Mesenchymal stem cell (in vitro differentiated cells and primary cell): ENCODE data around the gene F2RL3.

Source experiments
- DNase-seq: peaks from one replicate; pipeline ENCODE4 v3.0.0-alpha.2; 2013
- H2AFZ ChIP-seq: one replicate; pipeline ENCODE4 v1.6.1; 2013; ENCODE audit warnings: low read depth, mild to moderate bottlenecking, control low read depth, inconsistent platforms, low read length, moderate library complexity
- H2AK5ac ChIP-seq: 2 replicates; pipeline ENCODE4 v1.6.1; 2013; ENCODE audit warnings: low read length, moderate library complexity, mild to moderate bottlenecking, inconsistent platforms; ENCODE audit not compliant: severe bottlenecking
- H2BK120ac ChIP-seq: one replicate; pipeline ENCODE4 v1.6.1; 2013; ENCODE audit warnings: low read depth, mild to moderate bottlenecking, inconsistent platforms, low read length, moderate library complexity
- H2BK12ac ChIP-seq, 2 experiments: one replicate each; pipeline ENCODE4 v1.6.1; 2013; ENCODE audit warnings: inconsistent platforms in 2 of 2, low read length in 2 of 2, mild to moderate bottlenecking in 2 of 2, moderate library complexity in 2 of 2, control low read depth in 1 of 2
- H2BK15ac ChIP-seq: one replicate; pipeline ENCODE4 v1.6.1; 2013; ENCODE audit warnings: mild to moderate bottlenecking, low read depth, inconsistent platforms; ENCODE audit not compliant: poor library complexity, severe bottlenecking
- H2BK5ac ChIP-seq: 2 replicates; pipeline ENCODE4 v1.6.1; 2013; ENCODE audit warnings: low read depth, mild to moderate bottlenecking, low read length, control low read depth, inconsistent platforms; ENCODE audit not compliant: poor library complexity, severe bottlenecking
- H3K14ac ChIP-seq, 2 experiments: one replicate each; pipeline ENCODE4 v1.6.1; 2013; ENCODE audit warnings: inconsistent platforms in 2 of 2, low read length in 2 of 2, control low read depth in 1 of 2, mild to moderate bottlenecking in 1 of 2, moderate library complexity in 1 of 2
- H3K18ac ChIP-seq, 2 experiments: one replicate each; pipeline ENCODE4 v1.6.1; 2013; ENCODE audit warnings: inconsistent platforms in 2 of 2, low read length in 2 of 2, control low read depth in 1 of 2, low read depth in 1 of 2, mild to moderate bottlenecking in 1 of 2
- H3K23ac ChIP-seq, 2 experiments: one replicate each; pipeline ENCODE4 v1.6.1; 2013; ENCODE audit warnings: inconsistent platforms in 2 of 2, low read length in 2 of 2, mild to moderate bottlenecking in 2 of 2, moderate library complexity in 2 of 2, control low read depth in 1 of 2
- H3K27ac ChIP-seq: 2 replicates; pipeline ENCODE4 v1.5.1; 2013; ENCODE audit warnings: mild to moderate bottlenecking, moderate library complexity, low read length, control low read depth, inconsistent platforms; ENCODE audit not compliant: poor library complexity, severe bottlenecking
- H3K27me3 ChIP-seq, 2 experiments: 2 replicates each; pipeline versions ENCODE4 v1.6.1 to v1.7.0; 2013; ENCODE audit warnings: low read length in 2 of 2, mild to moderate bottlenecking in 2 of 2, moderate library complexity in 2 of 2, control low read depth in 1 of 2, inconsistent platforms in 1 of 2; ENCODE audit not compliant: control insufficient read depth in 1 of 2, insufficient read depth in 1 of 2
- H3K36me3 ChIP-seq, 2 experiments: 2 replicates each; pipeline versions ENCODE4 v1.6.1 to v1.7.0; 2013; ENCODE audit warnings: low read length in 2 of 2, control low read depth in 1 of 2, inconsistent platforms in 1 of 2, low read depth in 1 of 2, mild to moderate bottlenecking in 1 of 2; ENCODE audit not compliant: insufficient read depth in 2 of 2, control insufficient read depth in 1 of 2
- H3K4ac ChIP-seq, 2 experiments: one replicate each; pipeline ENCODE4 v1.6.1; 2013; ENCODE audit warnings: inconsistent platforms in 2 of 2, low read length in 2 of 2, mild to moderate bottlenecking in 2 of 2, moderate library complexity in 2 of 2, control low read depth in 1 of 2, low read depth in 1 of 2
- H3K4me1 ChIP-seq: 2 replicates; pipeline ENCODE4 v1.6.1; 2013; ENCODE audit warnings: low read depth, low read length, control low read depth; ENCODE audit not compliant: control insufficient read depth, insufficient read depth
- H3K4me2 ChIP-seq: 2 replicates; pipeline ENCODE4 v1.6.1; 2013; ENCODE audit warnings: low read length, mild to moderate bottlenecking, inconsistent platforms; ENCODE audit not compliant: poor library complexity, severe bottlenecking
- H3K4me3 ChIP-seq, 2 experiments: 2 replicates each; pipeline versions ENCODE4 v1.5.1 to v1.7.0; 2013; ENCODE audit warnings: low read length in 2 of 2, mild to moderate bottlenecking in 2 of 2, control low read depth in 1 of 2, low read depth in 1 of 2; ENCODE audit not compliant: insufficient read depth in 1 of 2
- H3K79me1 ChIP-seq: replicated peaks from 2 replicates; pipeline ENCODE4 v1.6.1; 2013; ENCODE audit warnings: mild to moderate bottlenecking, control low read depth, low read length, inconsistent platforms; ENCODE audit not compliant: poor library complexity, severe bottlenecking
- H3K9ac ChIP-seq: 2 replicates; pipeline ENCODE4 v1.7.0; 2013; ENCODE audit warnings: mild to moderate bottlenecking, low read length, moderate library complexity
- H3K9me3 ChIP-seq: 2 replicates; pipeline ENCODE4 v1.7.0; 2013; ENCODE audit warnings: mild to moderate bottlenecking, low read length; ENCODE audit not compliant: control insufficient read depth
- H4K8ac ChIP-seq: one replicate; pipeline ENCODE4 v1.6.1; 2013; ENCODE audit warnings: inconsistent platforms, mild to moderate bottlenecking, low read length, moderate library complexity
- H4K91ac ChIP-seq: one replicate; pipeline ENCODE4 v1.6.1; 2013; ENCODE audit warnings: mild to moderate bottlenecking, low read length, inconsistent platforms
- WGBS: methylation state at CpG from one replicate; pipeline ENCODE4 v1.1.7; 2013; ENCODE audit warnings: mixed read lengths; 5-methylcytosine and 5-hydroxymethylcytosine counted together

The F2RL3 gene

DNA sequence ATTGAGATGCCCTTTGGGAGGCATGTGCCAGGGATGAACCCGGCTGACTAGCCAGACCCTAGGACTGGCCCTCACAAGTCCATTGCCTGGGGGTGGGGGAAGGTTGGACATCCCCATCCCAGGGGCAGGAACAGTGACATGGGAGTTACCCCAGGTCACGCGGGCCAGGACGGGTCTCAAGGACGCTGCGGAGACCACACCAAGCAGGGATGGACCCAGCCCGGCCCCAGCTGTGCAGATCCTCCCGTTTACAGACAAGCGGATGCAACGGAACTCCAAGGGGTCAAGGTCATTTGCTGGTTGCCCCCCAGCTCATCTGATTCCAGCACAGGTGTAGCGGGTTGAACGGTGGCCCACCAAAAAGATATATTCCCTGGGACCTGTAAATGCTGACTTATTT, 20.0 kb downstream of the F2RL3 start:
- Histone ChIP-seq H3K4me3 (no peak overlapping the region), H2BK12ac (no peak overlapping the region), H3K4me1 (peaks cover 2% of the 10 kb centered on the region), H2BK5ac (no peak overlapping the region), H3K9ac (no peak overlapping the region), H4K8ac (no peak overlapping the region), H3K4me2 (no peak overlapping the region), H3K27me3 (peaks cover 6 to 10% of the 10 kb centered on the region in 2 experiments), H2AK5ac (no peak overlapping the region), H3K4ac (no peak overlapping the region), H2BK120ac (no peak overlapping the region), H3K23ac (no peak overlapping the region), H2AFZ (no peak overlapping the region), H3K9me3 (peaks cover 18% of the 10 kb centered on the region), H3K79me1 (no peaks in the 10 kb centered on the region), H3K27ac (no peak overlapping the region), H4K91ac (peak overlapping the region; percentile 61), H3K18ac (no peak overlapping the region), H2BK15ac (no peak overlapping the region), H3K36me3 (no peaks in the 10 kb centered on the region), H3K14ac (no peak overlapping the region)
- no peak for DNase-seq
- WGBS = 78% methylated on average over 12 of the region's 12 CpGs

DNA sequence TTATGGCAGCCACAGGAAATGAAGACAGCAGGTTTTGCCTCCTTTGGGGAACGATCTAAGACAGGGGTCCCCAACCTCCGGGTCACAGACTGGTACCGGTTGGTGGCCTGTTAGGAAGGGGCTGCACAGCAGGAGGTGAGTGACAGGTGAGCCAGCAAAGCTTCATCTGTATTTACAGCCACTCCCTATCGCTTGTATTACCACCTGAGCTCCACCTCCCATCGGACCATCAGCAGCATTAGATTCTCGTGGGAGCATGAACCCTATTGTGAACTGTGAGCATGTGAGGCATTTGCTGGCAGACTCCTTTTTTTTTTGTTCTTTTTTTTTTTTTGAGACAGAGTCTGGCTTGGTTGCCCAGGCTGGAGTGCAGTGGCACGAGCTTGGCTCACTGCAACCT, 22.2 kb downstream of the F2RL3 start:
- Histone ChIP-seq H3K4ac (no peak overlapping the region), H2AFZ (no peak overlapping the region), H3K23ac (no peak overlapping the region), H3K4me3 (no peak overlapping the region), H3K14ac (no peak overlapping the region), H2AK5ac (no peak overlapping the region), H2BK120ac (no peak overlapping the region), H4K91ac (no peak overlapping the region), H3K27ac (no peak overlapping the region), H2BK12ac (no peak overlapping the region), H3K79me1 (no peaks in the 10 kb centered on the region), H3K9me3 (peaks cover 28% of the 10 kb centered on the region), H2BK15ac (no peak overlapping the region), H3K9ac (no peak overlapping the region), H4K8ac (no peak overlapping the region), H3K36me3 (no peaks in the 10 kb centered on the region), H3K4me2 (no peak overlapping the region), H2BK5ac (no peak overlapping the region), H3K4me1 (peaks cover 2% of the 10 kb centered on the region), H3K27me3 (peaks cover 0 to 4% of the 10 kb centered on the region in 2 experiments), H3K18ac (no peak overlapping the region)
- no peak for DNase-seq
- 81% methylated on average over 6 of the region's 7 CpGs for WGBS

DNA sequence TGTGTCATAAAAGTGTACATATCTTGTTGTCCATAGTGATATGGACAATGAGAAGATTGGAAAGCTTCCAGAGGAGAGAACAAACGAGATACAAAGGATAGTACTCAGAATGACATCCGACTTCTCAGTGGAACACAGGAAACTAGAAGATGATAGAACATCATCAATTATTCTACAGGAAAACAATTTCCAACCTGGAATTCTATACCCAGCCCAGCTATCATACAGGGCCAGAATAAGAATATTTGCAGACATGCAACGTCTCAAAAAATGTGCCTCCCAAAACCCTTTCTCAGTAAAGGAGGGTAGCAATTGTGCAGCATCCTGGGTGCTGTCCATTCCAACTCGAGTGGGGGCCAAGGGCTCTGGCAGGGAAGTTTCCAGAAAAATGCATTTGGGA, 24.0 kb downstream of the F2RL3 start:
- no peak overlapping the region for H2AFZ ChIP-seq
- H3K18ac ChIP-seq = no peak overlapping the region
- H3K27ac ChIP-seq = no peak overlapping the region
- no peak overlapping the region for H3K23ac ChIP-seq
- H2AK5ac ChIP-seq = no peak overlapping the region
- H3K4me2 ChIP-seq = no peak overlapping the region
- H3K36me3 ChIP-seq = no peaks in the 10 kb centered on the region
- WGBS = 57% methylated on average over 4 of the region's 4 CpGs
- H3K4me1 ChIP-seq = peaks cover 2% of the 10 kb centered on the region
- H3K4me3 ChIP-seq = no peak overlapping the region
- no peak overlapping the region for H2BK12ac ChIP-seq
- DNase-seq = no peak
- no peaks in the 10 kb centered on the region for H3K79me1 ChIP-seq
- no peak overlapping the region for H3K14ac ChIP-seq
- H3K9me3 ChIP-seq = peaks cover 28% of the 10 kb centered on the region
- no peak overlapping the region for H2BK5ac ChIP-seq
- no peak overlapping the region for H3K9ac ChIP-seq
- H2BK120ac ChIP-seq = no peak overlapping the region
- H3K4ac ChIP-seq = no peak overlapping the region
- no peak overlapping the region for H2BK15ac ChIP-seq
- no peak overlapping the region for H4K91ac ChIP-seq
- peaks cover 0 to 3% of the 10 kb centered on the region in 2 experiments for H3K27me3 ChIP-seq
- H4K8ac ChIP-seq = no peak overlapping the region

DNA sequence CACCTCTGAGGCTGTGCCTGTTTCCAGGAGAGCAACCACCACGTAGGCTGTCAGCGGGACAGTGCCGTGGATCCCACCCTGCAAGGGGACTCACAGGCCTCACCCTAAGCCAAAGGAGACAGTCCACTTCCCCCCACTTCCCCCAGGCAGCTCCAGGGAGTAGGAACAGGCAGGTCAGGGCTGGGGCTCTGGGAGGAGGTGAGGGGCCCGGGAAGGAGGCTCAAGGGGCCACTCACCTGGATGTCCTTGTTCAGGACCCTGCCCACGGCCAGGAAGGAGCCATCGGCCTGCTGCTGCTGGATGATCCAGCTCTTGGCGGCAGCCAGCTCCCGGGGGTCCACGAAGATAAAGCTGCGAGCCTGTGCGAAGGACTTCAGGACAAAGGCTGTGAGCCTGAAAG, 25.6 kb downstream of the F2RL3 start:
- Histone ChIP-seq H3K27me3 (no peaks in the 10 kb centered on the region), H3K79me1 (no peaks in the 10 kb centered on the region), H3K36me3 (no peaks in the 10 kb centered on the region), H3K4me1 (no peaks in the 10 kb centered on the region), H3K18ac (no peak overlapping the region), H3K27ac (no peak overlapping the region), H3K9me3 (peaks cover 32% of the 10 kb centered on the region), H3K4me3 (no peak overlapping the region), H3K4me2 (no peak overlapping the region), H4K91ac (no peak overlapping the region), H2BK15ac (no peak overlapping the region), H4K8ac (no peak overlapping the region), H3K14ac (no peak overlapping the region), H2BK12ac (no peak overlapping the region), H2BK5ac (no peak overlapping the region), H2AK5ac (no peak overlapping the region), H2BK120ac (no peak overlapping the region), H2AFZ (no peak overlapping the region), H3K9ac (no peak overlapping the region), H3K4ac (no peak overlapping the region), H3K23ac (no peak overlapping the region)
- DNase-seq = no peak
- 90% methylated on average over 11 of the region's 11 CpGs for WGBS
